Neural progenitor cell (in vitro differentiated cells): ENCODE measurements around the gene ENOX2.

Source experiments
- EZH2phosphoT487 ChIP-seq: fragments of 200-600 bp; sonication (generic); IDR thresholded peaks from 2 replicates; pipeline ENCODE4 v1.6.1; 2017; ENCODE audit warnings: antibody characterized with exemption
- TF ChIP-seq, protein P1 (sequence below): fragments of 200-600 bp; sonication (generic); IDR thresholded peaks from 2 replicates; pipeline ENCODE4 v1.5.1; 2017; ENCODE audit warnings: antibody characterized with exemption, mild to moderate bottlenecking

- TF ChIP-seq, protein P1, sequence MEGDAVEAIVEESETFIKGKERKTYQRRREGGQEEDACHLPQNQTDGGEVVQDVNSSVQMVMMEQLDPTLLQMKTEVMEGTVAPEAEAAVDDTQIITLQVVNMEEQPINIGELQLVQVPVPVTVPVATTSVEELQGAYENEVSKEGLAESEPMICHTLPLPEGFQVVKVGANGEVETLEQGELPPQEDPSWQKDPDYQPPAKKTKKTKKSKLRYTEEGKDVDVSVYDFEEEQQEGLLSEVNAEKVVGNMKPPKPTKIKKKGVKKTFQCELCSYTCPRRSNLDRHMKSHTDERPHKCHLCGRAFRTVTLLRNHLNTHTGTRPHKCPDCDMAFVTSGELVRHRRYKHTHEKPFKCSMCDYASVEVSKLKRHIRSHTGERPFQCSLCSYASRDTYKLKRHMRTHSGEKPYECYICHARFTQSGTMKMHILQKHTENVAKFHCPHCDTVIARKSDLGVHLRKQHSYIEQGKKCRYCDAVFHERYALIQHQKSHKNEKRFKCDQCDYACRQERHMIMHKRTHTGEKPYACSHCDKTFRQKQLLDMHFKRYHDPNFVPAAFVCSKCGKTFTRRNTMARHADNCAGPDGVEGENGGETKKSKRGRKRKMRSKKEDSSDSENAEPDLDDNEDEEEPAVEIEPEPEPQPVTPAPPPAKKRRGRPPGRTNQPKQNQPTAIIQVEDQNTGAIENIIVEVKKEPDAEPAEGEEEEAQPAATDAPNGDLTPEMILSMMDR, result no peak
- no peak for TF ChIP-seq EZH2phosphoT487
Measured at GRCh38 chrX:130734713-130735112, 168.3 kb downstream of the ENOX2 start.
